PC-9 (cell line): ENCODE results near the gene GATB.

ENCODE experiments used
- EZH2 ChIP-seq: fragments of 200-600 bp; sonication (generic); IDR thresholded peaks from 2 replicates; pipeline ENCODE4 v1.8.0; 2017; ENCODE audit warnings: antibody characterized with exemption, low read depth
- TF ChIP-seq, protein P1 (sequence below): fragments of 200-600 bp; sonication (generic); conservative IDR thresholded peaks from 2 replicates; pipeline ENCODE4 v1.6.1; 2017; ENCODE audit warnings: mixed run types, antibody characterized with exemption, mild to moderate bottlenecking, moderate library complexity

DNA sequence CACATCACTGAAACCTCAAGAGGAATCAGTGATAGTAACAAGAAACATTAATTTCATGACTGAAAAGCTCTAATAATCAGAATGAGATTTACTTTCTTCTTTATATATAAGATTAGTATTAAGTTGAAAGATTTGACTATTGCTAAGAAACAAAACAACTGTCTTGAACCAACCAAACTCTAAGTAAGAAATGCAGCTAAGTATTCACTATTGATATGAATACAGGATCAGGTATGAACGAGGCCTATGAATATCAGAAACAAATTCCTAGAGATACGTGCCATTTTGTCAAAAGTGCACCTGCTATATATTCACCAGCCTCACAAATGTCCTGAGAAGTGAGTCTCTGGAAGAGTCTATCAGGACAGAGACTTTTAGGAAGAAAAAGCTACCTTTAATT, 32.1 kb downstream of the GATB start:
- TF ChIP-seq, protein P1, sequence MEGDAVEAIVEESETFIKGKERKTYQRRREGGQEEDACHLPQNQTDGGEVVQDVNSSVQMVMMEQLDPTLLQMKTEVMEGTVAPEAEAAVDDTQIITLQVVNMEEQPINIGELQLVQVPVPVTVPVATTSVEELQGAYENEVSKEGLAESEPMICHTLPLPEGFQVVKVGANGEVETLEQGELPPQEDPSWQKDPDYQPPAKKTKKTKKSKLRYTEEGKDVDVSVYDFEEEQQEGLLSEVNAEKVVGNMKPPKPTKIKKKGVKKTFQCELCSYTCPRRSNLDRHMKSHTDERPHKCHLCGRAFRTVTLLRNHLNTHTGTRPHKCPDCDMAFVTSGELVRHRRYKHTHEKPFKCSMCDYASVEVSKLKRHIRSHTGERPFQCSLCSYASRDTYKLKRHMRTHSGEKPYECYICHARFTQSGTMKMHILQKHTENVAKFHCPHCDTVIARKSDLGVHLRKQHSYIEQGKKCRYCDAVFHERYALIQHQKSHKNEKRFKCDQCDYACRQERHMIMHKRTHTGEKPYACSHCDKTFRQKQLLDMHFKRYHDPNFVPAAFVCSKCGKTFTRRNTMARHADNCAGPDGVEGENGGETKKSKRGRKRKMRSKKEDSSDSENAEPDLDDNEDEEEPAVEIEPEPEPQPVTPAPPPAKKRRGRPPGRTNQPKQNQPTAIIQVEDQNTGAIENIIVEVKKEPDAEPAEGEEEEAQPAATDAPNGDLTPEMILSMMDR, result no peak
- no peak for TF ChIP-seq EZH2
